Erythroblast (primary cell): ENCODE data around the gene SLC25A10.

Experiments
- GATA1 ChIP-seq: IDR thresholded peaks from 2 replicates; pipeline ENCODE4 v1.6.1; 2011; ENCODE audit warnings: low read depth, mild to moderate bottlenecking, control low read depth, low read length, moderate library complexity
- POLR2A ChIP-seq: IDR thresholded peaks from 2 replicates; pipeline ENCODE4 v1.6.1; 2011; ENCODE audit warnings: mild to moderate bottlenecking, low read length

DNA sequence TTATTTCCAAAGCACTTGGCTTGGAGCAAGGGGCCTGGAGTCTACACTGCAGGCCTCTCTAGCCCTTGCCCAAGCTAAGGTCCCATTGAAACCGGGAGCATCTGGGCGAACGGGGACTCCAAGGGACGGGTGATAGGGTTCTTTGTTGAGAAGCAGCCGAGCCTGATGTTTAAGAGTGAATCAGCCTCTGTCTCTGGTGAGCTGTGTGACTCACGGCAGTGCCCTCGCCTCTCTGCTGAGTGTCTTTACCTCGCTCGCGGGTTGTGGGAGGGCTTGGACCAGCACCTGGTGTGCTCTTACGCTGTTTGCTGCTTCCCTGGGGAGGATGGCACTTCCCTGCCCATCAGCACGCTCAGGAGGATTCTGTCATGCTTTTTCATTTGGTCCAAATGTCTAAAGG is 27.0 kb upstream of the SLC25A10 start:
- no peak for TF ChIP-seq POLR2A
- no peak for TF ChIP-seq GATA1
